Smooth muscle cell (in vitro differentiated cells): ENCODE data around the gene FAT4. TPM values are rescaled to one million over a fixed set of nuclear protein-coding genes. Genes with fewer than 3 reads are reported as not detected.

Source experiments
- DNase-seq: peaks from one replicate; lab custom pipeline; 2025; ENCODE audit not compliant: unreplicated experiment; lab: John Stamatoyannopoulos, UW
- H2AFZ ChIP-seq: fragments of 200-600 bp; sonication (generic); 2 replicates; pipeline ENCODE4 v1.6.0; 2016; ENCODE audit warnings: antibody characterized with exemption, low read depth, mild to moderate bottlenecking
- H3F3A ChIP-seq: fragments of 200-600 bp; sonication (generic); 2 replicates; pipeline ENCODE4 v1.6.0; 2017; ENCODE audit warnings: antibody characterized with exemption, low read depth
- H3K27ac ChIP-seq: fragments of 200-600 bp; sonication (generic); 2 replicates; pipeline ENCODE4 v1.5.1; 2016; ENCODE audit warnings: low read depth, mild to moderate bottlenecking
- H3K27me3 ChIP-seq: fragments of 200-600 bp; sonication (generic); 2 replicates; pipeline ENCODE4 v1.6.1; 2016; ENCODE audit warnings: low read depth, mild to moderate bottlenecking
- H3K36me3 ChIP-seq: fragments of 200-600 bp; sonication (generic); 2 replicates; pipeline ENCODE4 v1.5.1; 2016; ENCODE audit warnings: low read depth
- H3K4me1 ChIP-seq: fragments of 200-600 bp; sonication (generic); 2 replicates; pipeline ENCODE4 v1.5.1; 2016; ENCODE audit warnings: low read depth
- H3K4me2 ChIP-seq: fragments of 200-600 bp; sonication (generic); 2 replicates; pipeline ENCODE4 v1.6.0; 2016; ENCODE audit warnings: mild to moderate bottlenecking
- H3K4me3 ChIP-seq: fragments of 200-600 bp; sonication (generic); 2 replicates; pipeline ENCODE4 v1.5.1; 2016; ENCODE audit warnings: mild to moderate bottlenecking
- H3K79me2 ChIP-seq: fragments of 200-600 bp; sonication (generic); 2 replicates; pipeline ENCODE4 v1.6.0; 2016; ENCODE audit warnings: low read depth, mild to moderate bottlenecking
- H3K9ac ChIP-seq: fragments of 200-600 bp; sonication (generic); 2 replicates; pipeline ENCODE4 v1.6.0; 2016; ENCODE audit warnings: low read depth
- H3K9me3 ChIP-seq: fragments of 200-600 bp; sonication (generic); replicated peaks from 2 replicates; pipeline ENCODE4 v1.5.1; 2016; ENCODE audit warnings: low read depth
- H4K20me1 ChIP-seq: fragments of 200-600 bp; sonication (generic); 2 replicates; pipeline ENCODE4 v1.6.0; 2016; ENCODE audit warnings: low read depth
- CTCF ChIP-seq: fragments of 200-600 bp; sonication (generic); IDR thresholded peaks from 2 replicates; pipeline ENCODE4 v1.5.1; 2017; ENCODE audit warnings: borderline replicate concordance, mild to moderate bottlenecking, antibody characterized with exemption; ENCODE audit not compliant: insufficient read depth, poor library complexity, severe bottlenecking
- WGBS: methylation state at CpG from one replicate; pipeline ENCODE4 v1.1.7; 2016; ENCODE audit warnings: low lambda C conversion rate; 5-methylcytosine and 5-hydroxymethylcytosine counted together
- polyA plus RNA-seq: library from polyadenylated mRNA; unstranded; fragments of >200 nt; fragmentation: Nextera tagmentation; extraction: Ambion mirVana; gene quantifications from 2 replicates; pipeline ENCODE4 v1.2.1, GENCODE V29; 2016
- small RNA-seq: library from RNA; depleted of rRNA; stranded (forward); fragments of <200 nt; gene quantifications from one replicate; pipeline ENCODE3, GENCODE V24; 2014
- total RNA-seq: library from RNA; depleted of rRNA; stranded (reverse); fragments of >200 nt; gene quantifications from 2 replicates; pipeline ENCODE4 v1.2.3, GENCODE V29; 2014

Gene FAT4
- total and polyA plus RNA-seq, 2 experiments from 2014 or later, result 1.5 to 18.3 TPM

DNA sequence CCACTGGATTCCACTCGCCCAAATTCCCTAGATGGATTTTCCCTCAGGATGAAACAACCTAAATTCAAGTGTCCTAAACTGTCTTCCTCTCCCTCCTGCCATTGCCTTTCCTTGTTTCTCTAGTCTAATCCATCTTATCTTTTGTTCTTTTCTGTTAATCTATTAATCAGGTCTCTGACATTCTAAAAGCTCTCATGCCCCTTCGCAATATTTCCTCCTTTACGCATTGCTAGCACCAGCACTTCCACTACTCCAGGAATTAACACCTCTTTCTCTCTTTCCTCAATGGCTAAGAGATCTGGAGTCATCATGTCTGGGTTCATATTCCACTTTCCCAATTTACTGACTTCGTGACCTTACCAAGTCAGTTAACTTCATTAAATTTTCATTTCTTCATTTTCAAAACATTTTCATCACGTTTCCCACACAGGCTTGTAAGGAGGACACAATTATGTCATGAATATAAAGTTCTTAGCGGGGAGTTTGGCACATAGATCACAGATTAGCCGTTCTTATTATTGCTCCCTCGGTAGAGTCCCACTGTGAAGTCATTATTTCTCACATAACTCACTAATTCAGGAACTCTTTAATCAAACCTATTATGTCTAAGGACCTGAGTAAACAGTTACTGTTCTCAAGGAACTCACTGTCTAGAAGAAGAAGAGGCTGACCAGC is 45.3 kb downstream of the FAT4 start:
- DNase-seq, result no peak
- H2AFZ ChIP-seq, result peak overlapping the region; percentile 57
- no peaks in the 10 kb centered on the region for H3K27me3 ChIP-seq
- no peaks in the 10 kb centered on the region for H3K79me2 ChIP-seq
- TF ChIP-seq CTCF, result no peak
- H3F3A ChIP-seq, result no peaks in the 10 kb centered on the region
- no peak overlapping the region for H3K9ac ChIP-seq
- H3K36me3 ChIP-seq, result no peaks in the 10 kb centered on the region
- H3K4me2 ChIP-seq, result no peak overlapping the region
- H4K20me1 ChIP-seq, result no peaks in the 10 kb centered on the region
- no peak overlapping the region for H3K4me3 ChIP-seq
- H3K4me1 ChIP-seq, result peaks cover 43% of the 10 kb centered on the region
- 68% methylated on average over 8 of the region's 8 CpGs for WGBS
- H3K27ac ChIP-seq, result no peak overlapping the region
- H3K9me3 ChIP-seq, result no peaks in the 10 kb centered on the region

GRCh38 chr4:125360727-125361126 is 46.0 kb downstream of the FAT4 start:
- H3K4me2 ChIP-seq, result no peak overlapping the region
- no peak overlapping the region for H3K9ac ChIP-seq
- H3K27me3 ChIP-seq, result no peaks in the 10 kb centered on the region
- no peak overlapping the region for H3K4me3 ChIP-seq
- H3K79me2 ChIP-seq, result no peaks in the 10 kb centered on the region
- no peaks in the 10 kb centered on the region for H3K9me3 ChIP-seq
- H3K4me1 ChIP-seq, result peaks cover 37% of the 10 kb centered on the region
- TF ChIP-seq CTCF, result no peak
- no peaks in the 10 kb centered on the region for H4K20me1 ChIP-seq
- no peak overlapping the region for H2AFZ ChIP-seq
- no peaks in the 10 kb centered on the region for H3K36me3 ChIP-seq
- H3F3A ChIP-seq, result no peaks in the 10 kb centered on the region
- no peak overlapping the region for H3K27ac ChIP-seq
- DNase-seq, result no peak

Small RNAs within 50 kb of the gene (small RNA-seq; reads per million reads assigned to genes)
- gene RF00019, result not detected
